ENCODE measurements around the gene GPRIN2. TPM values are rescaled to one million over a fixed set of nuclear protein-coding genes. Genes with fewer than 3 reads are reported as not detected.

Gene GPRIN2
- total and polyA plus RNA-seq, 4 donors, result 0.09 to 1.3 (median 0.15) TPM; not detected in 1

- no peak for TF ChIP-seq REST (IDR thresholded peaks at IDR 0.05)
Measured at GRCh38 chr10:46541017-46541661, 15.3 kb downstream of the GPRIN2 start (continued).

- no peak overlapping the region for H3K9ac ChIP-seq (ENCODE audit: low read depth in 1 of 2, low read length in 2 of 2)
- H3K4me3 ChIP-seq (ENCODE audit: low read depth in 1 of 3, low read length in 3 of 3), result no peak overlapping the region
- H3K9me3 ChIP-seq (ENCODE audit: control insufficient read depth in 4 of 4, low read length in 3 of 4), result no peaks in the 10 kb centered on the region
- H3K27ac ChIP-seq (ENCODE audit: low read depth in 1 of 2, low read length in 2 of 2), result no peak overlapping the region
- H3K36me3 ChIP-seq (ENCODE audit: control insufficient read depth in 4 of 4, insufficient read depth in 3 of 4, low read depth in 1 of 4, low read length in 3 of 4), result no peaks in the 10 kb centered on the region
- TF ChIP-seq RXRA (IDR thresholded peaks at IDR 0.05), result no peak
- TF ChIP-seq GABPA (IDR thresholded peaks at IDR 0.05 in 1 of 2, conservative IDR thresholded peaks at IDR 0.05 in 1 of 2), result no peak
- TF ChIP-seq MAX (IDR thresholded peaks at IDR 0.05), result no peak
- no peak for TF ChIP-seq RAD21 (IDR thresholded peaks at IDR 0.05)
- no peak for TF ChIP-seq HNF4G (IDR thresholded peaks at IDR 0.05)
- no peak for TF ChIP-seq YY1 (IDR thresholded peaks at IDR 0.05)
- TF ChIP-seq ZBTB33 (IDR thresholded peaks at IDR 0.05), result no peak
- TF ChIP-seq, protein P1, sequence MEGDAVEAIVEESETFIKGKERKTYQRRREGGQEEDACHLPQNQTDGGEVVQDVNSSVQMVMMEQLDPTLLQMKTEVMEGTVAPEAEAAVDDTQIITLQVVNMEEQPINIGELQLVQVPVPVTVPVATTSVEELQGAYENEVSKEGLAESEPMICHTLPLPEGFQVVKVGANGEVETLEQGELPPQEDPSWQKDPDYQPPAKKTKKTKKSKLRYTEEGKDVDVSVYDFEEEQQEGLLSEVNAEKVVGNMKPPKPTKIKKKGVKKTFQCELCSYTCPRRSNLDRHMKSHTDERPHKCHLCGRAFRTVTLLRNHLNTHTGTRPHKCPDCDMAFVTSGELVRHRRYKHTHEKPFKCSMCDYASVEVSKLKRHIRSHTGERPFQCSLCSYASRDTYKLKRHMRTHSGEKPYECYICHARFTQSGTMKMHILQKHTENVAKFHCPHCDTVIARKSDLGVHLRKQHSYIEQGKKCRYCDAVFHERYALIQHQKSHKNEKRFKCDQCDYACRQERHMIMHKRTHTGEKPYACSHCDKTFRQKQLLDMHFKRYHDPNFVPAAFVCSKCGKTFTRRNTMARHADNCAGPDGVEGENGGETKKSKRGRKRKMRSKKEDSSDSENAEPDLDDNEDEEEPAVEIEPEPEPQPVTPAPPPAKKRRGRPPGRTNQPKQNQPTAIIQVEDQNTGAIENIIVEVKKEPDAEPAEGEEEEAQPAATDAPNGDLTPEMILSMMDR (IDR thresholded peaks at IDR 0.05; ENCODE audit: low read depth, low read length, missing input control), result no peak
- no peak for TF ChIP-seq FOXA1 (IDR thresholded peaks at IDR 0.05)
- TF ChIP-seq EGR1 (IDR thresholded peaks at IDR 0.05; ENCODE audit: low read depth in 2 of 2), result no peak
- no peak for TF ChIP-seq ATF3 (IDR thresholded peaks at IDR 0.05)
- no peak for TF ChIP-seq NR2F2 (IDR thresholded peaks at IDR 0.05)
- no peak for TF ChIP-seq REST (IDR thresholded peaks at IDR 0.05)
- no peak for TF ChIP-seq FOXA2 (IDR thresholded peaks at IDR 0.05)
- TF ChIP-seq SP1 (IDR thresholded peaks at IDR 0.05), result no peak
- no peak for TF ChIP-seq HNF4A (conservative IDR thresholded peaks at IDR 0.05)
- TF ChIP-seq TAF1 (conservative IDR thresholded peaks at IDR 0.05), result no peak
- no peak for TF ChIP-seq JUND (IDR thresholded peaks at IDR 0.05)
- H3K4me1 ChIP-seq (ENCODE audit: control insufficient read depth in 4 of 4, insufficient read depth in 4 of 4, low read length in 3 of 4), result peaks cover 0 to 2% (median 0%) of the 10 kb centered on the region in 4 donors
- 93% methylated on average over 8 of the region's 8 CpGs for WGBS
- DNase-seq (ENCODE audit: low spot score), result no peak
- peaks cover 0 to 3% (median 0%) of the 10 kb centered on the region in 4 donors for H3K27me3 ChIP-seq (ENCODE audit: control insufficient read depth in 4 of 4, insufficient read depth in 4 of 4, low read length in 3 of 4)
Measured at GRCh38 chr10:46540412-46541016, 15.9 kb downstream of the GPRIN2 start.

Data from liver (tissue), 9 donors.